G401 (cell line): ENCODE measurements around the gene SPATA9. TPM values are rescaled to one million over a fixed set of nuclear protein-coding genes. Genes with fewer than 3 reads are reported as not detected.
A peak's percentile ranks its signal among the peaks of the same experiment; 100 is the strongest.
"Not testable (repeated sequence)": the region's sequence is repeated elsewhere in the genome, so short reads cannot be mapped to it uniquely, and the experiment has no call there.

Experiments used
- DNase-seq: peaks from one replicate; pipeline ENCODE4 v3.0.0-alpha.2; 2015; ENCODE audit warnings: low spot score
- in situ Hi-C: cut with HindIII; loops from 2 replicates; pipeline ENCODE4 v1.10.0; 2016; ENCODE audit warnings: low sequenced_read_pairs, mixed read lengths
- total RNA-seq: library from RNA; depleted of rRNA; stranded (reverse); fragments of >200 nt; shearing (Covaris generic); gene quantifications from 2 replicates; pipeline ENCODE4 v1.2.3, GENCODE V29; 2014

Gene SPATA9
- total RNA-seq, 1 experiment from 2014 or later = not detected

DNA sequence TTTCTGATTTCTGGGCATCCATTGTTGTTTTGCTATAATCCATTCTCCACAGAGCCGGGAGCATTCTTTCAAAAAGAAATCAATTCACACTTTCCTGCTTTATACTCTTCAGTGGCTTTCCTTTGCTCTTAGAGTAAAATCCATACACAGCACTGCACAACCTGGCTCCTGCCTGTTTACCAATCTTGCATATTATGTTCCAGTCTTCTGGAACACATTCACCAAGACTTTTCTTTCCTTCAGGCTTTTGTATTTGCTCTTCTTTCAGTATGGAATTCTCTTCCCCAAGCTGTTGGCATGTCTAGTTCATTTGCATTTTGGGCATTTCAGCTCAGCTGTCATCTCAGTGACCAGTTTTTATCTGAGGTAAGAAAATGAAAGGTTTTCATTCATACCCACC lies 29.9 kb downstream of the SPATA9 start:
- in situ Hi-C loops = no loop called here

GRCh38 chr5:95649842-95650620 lies 32.8 kb downstream of the SPATA9 start:
- in situ Hi-C loops = no loop called here
- DNase-seq = no peak

More for the DNA sequence above, 29.9 kb downstream of the SPATA9 start:
- no peak for DNase-seq

- in situ Hi-C loops = no loop called here
- DNase-seq = no peak
These were observed 33.5 kb downstream of the SPATA9 start for GRCh38 chr5:95649274-95649673.

DNA sequence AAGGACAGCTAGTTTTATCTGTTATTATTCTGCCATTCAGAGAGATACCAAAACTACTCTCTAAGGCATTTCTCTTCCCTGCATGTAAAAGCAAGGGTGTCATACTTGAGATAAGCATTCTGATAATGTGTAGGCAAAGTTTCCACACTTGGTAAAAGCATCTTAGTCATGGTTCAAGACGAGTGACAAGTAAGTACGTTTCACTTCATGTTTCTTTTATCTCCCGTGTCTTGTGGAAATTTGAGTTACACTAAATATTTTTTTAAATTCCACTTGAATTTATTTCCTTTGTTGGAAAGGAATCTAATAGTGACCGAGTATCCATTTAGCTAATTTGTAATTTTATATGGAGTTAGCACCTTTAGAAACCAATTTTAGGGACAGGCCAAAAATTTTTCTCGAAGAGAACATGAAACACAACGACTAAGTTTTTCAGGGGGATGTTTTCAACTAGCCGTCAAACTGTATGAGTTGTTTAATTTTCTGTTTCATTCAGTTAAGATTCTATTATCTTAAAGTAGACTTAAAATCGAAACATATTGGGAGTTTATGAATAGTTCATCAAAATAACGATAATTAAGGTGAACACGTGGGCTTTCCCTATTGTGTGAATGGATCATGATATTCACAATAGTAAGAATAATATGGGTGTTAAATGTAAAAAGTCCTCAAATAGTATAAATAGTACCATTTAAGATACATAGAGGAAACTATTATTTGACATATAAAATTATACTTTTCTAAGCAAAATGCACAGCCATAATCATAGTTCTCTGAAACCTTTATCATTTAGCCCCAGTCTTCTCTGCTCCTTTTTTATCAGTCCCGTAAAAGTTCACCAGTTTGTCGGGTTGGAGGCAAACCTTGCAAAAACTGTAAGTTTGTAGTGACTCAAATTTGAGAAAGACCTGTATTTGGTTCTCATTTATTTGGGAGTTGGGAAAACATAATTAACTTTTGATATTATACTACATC lies 34.6 kb downstream of the SPATA9 start:
- in situ Hi-C loops = no loop called here

DNA sequence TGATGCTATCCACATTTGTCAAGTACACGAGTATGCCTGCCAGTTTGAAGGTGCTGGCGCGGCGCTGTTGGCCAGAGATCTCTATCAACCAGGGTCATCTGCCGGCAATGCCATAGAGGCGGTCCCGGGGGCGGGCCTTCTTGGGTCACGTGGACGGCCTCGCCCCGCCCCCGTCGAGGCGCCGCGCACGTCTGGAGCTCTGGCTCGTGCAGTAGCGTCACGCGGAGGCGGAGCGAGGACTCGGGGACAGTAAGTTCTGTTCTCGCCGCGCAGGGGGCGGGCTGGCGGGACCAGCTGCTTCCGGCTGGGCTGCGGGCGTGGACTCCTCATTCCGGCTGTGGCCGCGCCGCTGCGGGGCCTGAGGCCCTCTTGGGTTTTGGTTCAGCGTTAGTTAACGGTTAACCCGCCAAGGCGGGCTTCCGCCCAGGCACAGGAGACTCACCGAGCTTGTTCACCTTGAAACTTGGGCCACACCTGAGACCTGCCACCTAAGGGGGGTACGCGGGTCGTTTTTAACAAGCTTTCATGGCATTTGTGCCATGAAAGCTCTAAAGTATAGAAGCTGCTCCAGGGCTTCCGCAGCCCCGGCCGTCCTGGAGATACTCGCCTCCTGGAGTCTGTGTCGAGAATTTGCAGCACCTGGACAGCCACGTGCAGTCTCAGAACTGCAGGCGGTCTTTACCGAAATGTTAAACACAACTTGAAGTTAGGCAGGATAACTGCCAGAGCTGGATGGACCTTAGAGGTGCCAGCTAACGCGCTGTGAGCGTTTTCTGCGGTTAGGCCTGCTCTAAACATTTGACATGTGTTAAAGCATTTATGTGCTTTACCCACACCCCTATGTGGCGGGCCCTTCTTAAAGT lies 36.0 kb downstream of the SPATA9 start, which contains the start of gene RFESD:
Gene RFESD (plus strand): TSS at position 209 of the 863 bp plus-strand sequence. CDS start 5,495 bp downstream, outside the sequence.
- in situ Hi-C loops = no loop called here
- DNase-seq = peak; percentile 92

More for the DNA sequence above, 34.6 kb downstream of the SPATA9 start:
- peak; percentile 26 for DNase-seq

DNA sequence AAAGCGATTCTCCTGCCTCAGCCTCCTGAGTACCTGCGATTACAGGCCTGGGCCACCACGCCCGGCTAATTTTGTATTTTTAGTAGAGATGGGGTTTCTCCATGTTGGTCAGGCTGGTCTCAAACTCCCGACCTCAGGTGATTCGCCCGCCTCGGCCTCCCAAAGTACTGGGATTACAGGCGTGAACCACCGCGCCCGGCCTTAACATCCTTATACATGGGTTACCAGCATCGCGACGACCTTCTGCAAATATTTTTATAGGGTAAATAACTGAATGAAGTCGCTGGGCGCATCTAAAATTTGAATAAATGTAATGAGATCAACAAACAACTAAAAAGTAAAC lies 36.6 kb downstream of the SPATA9 start:
- DNase-seq, in situ Hi-C loops: not testable (repeated sequence)

DNA sequence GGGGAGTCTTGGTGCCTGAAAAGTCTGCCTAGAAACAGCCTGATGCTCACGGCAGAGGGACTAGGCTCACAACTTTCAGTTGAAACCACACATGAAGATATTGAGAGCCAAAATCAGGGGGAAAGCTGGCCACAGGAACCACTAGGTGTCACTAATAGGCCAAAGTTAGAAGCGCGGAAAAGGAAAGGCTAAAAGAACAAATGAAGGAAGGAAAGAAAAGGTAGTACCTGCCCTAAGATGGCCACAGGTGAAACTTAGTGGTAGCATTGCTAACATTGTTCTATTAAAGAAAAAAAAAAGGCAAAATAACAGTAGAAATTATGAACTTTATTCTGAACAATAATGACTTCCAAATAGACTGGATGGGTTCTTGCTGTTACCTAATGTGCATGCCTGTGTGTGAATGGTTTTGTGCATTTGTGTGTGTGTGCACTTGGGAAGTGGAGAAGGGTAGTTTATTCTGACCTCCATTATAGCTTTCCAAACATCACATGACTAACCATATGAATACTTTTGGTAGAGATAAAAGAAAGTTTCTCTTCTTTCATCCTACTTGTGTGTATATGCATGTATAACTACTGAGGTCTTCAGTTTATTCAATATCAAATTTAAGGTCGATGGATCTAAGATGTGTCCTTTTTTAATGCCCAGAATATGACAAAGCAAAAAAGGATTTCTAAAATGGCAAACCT lies 38.3 kb downstream of the SPATA9 start:
- in situ Hi-C loops = no loop called here

GRCh38 chr5:95643152-95643551 lies 39.6 kb downstream of the SPATA9 start:
- in situ Hi-C loops = no loop called here

More for the DNA sequence above, 38.3 kb downstream of the SPATA9 start:
- peak; percentile 78 for DNase-seq

GRCh38 chr5:95641741-95642220 lies 41.0 kb downstream of the SPATA9 start:
- DNase-seq = no peak
- in situ Hi-C loops = no loop called here

More at GRCh38 chr5:95643152-95643551, 39.6 kb downstream of the SPATA9 start:
- no peak for DNase-seq

DNA sequence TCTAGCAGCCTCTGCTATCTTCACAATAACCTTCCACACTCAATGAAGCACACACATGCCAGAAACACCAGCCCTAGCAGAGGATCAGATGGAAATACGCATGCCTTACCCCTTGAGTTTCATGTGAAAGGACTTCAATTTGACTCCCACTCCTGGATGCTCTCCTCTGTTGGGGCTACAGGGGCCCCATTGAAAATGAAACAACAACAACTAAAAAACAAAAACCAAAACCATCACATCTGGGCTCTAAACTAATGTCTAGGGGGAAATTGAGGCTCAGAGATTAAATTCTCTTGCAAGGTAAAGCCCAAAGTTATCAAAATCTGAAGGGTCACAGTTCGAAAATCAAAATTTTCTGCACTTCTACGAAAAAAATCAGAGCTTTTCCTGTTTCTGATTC lies 44.2 kb downstream of the SPATA9 start:
- no peak for DNase-seq
- in situ Hi-C loops = no loop called here

GRCh38 chr5:95634081-95634480 lies 48.7 kb downstream of the SPATA9 start:
- no peak for DNase-seq
- in situ Hi-C loops = no loop called here

- in situ Hi-C loops = no loop called here
- DNase-seq = no peak
These were observed 49.1 kb downstream of the SPATA9 start for GRCh38 chr5:95633671-95634070.

GRCh38 chr5:95632942-95633341 lies 49.8 kb downstream of the SPATA9 start:
- DNase-seq, in situ Hi-C loops: not testable (repeated sequence)

GRCh38 chr5:95631991-95632675 lies 50.7 kb downstream of the SPATA9 start:
- no peak for DNase-seq
- in situ Hi-C loops = no loop called here

DNA sequence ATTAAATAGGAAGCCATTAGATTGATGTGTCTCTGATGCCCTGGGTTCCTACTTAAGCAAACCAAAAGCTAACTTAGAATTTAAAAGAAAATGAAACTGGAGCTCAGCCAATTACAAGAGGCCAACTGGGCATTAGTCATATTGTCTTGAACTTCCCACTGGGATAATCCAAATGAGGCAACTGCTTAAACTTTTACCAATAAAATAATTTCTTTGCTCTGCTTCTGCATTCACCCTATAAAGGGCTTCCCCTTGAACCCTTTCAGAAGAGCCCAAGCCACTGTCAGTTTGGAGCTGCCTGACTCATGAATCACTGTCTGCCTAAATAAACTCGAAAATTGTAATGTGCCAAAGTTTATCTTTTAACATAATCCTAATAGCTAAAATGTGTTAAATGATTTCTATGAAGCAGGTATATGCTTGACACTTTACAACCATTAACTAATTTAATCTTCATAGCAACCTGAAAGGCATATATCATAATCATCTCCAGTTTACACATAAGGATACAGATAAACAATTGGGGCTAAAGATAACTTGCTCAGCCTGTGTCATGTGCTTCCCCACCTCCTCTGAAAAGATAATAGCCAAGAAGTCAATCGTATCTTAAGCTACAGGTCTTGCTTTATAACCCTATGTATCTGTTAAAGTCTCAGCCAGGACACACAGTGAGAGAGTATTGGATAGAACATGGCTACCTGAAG lies 51.4 kb downstream of the SPATA9 start:
- in situ Hi-C loops = no loop called here
- no peak for DNase-seq

GRCh38 chr5:95630394-95630917 lies 52.3 kb downstream of the SPATA9 start:
- in situ Hi-C loops = no loop called here
- DNase-seq = no peak

DNA sequence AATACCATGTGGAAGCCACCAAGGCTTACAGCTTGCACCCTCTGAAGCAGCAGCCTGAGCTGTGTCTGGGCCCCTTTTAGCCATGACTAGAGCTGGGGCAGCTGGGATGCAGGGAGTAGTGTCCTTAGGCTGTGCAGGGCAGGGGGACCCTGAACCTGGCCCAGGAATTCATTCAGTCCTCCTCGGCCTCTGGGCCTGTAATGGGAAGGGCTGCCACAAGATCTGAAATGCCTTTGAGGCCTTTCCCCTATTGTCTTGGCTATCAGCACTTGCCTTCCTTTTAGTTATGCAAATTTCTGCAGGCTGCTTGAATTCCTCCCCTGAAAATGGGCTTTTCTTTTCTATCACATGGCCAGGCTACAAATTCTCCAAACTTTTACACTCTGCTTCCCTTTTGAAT lies 53.9 kb downstream of the SPATA9 start:
- no peak for DNase-seq
- in situ Hi-C loops = no loop called here
